Right lung (tissue), 10 donors: ENCODE measurements around the gene FAM98C. TPM values are rescaled to one million over a fixed set of nuclear protein-coding genes. Genes with fewer than 3 reads are reported as not detected.
"Not testable (repeated sequence)": the region's sequence is repeated elsewhere in the genome, so short reads cannot be mapped to it uniquely, and the experiment has no call there.

Experiments used
- DNase-seq, 2 donors: peaks; one replicate each; pipeline ENCODE4 v3.0.0-alpha.2; 2013
- long read RNA-seq, 8 donors: transcript quantifications; one replicate each; lab custom pipeline, GENCODE V29; 2026
- polyA plus RNA-seq, 5 donors: library from polyadenylated mRNA; unstranded; fragments of 120-200 nt; gene quantifications; one replicate each; pipeline versions ENCODE4 v1.2.1 to v1.2.3, GENCODE V29; 2013; ENCODE audit warnings: inconsistent platforms in 1 of 5, low replicate concordance in 1 of 5; ENCODE audit not compliant: insufficient read length in 5 of 5, insufficient read depth in 1 of 5

The FAM98C gene
- polyA plus RNA-seq: 10 to 100 TPM; 15.1 to 22.6 (median 19.1) TPM
- long read RNA-seq, donor 1, transcript FAM98C-207 (2 exons, 670 nt): major isoform, 5 of 10 reads
- long read RNA-seq, donor 1, transcript FAM98C-201 (8 exons, 1,271 nt): major isoform, 5 of 10 reads
- long read RNA-seq, donor 1, partial matches to known transcripts: 0 of 10 reads
- long read RNA-seq, donor 1, other reads (novel, unspliced or antisense): 0 of 10 reads
- long read RNA-seq, donor 2, transcript FAM98C-201 (8 exons, 1,271 nt): major isoform, 7 of 9 reads
- long read RNA-seq, donor 2, partial matches to known transcripts: 0 of 9 reads
- long read RNA-seq, donor 2, other reads (novel, unspliced or antisense): 0 of 9 reads
- long read RNA-seq, donor 3, partial matches to known transcripts: 0 of 4 reads
- long read RNA-seq, donor 3, other reads (novel, unspliced or antisense): 0 of 4 reads
- long read RNA-seq, donor 4, transcript FAM98C-201 (8 exons, 1,271 nt): major isoform, 5 of 15 reads
- long read RNA-seq, donor 4, partial matches to known transcripts: 7 of 15 reads
- long read RNA-seq, donor 4, other reads (novel, unspliced or antisense): 0 of 15 reads
- long read RNA-seq, donor 5, full-length matches to known transcripts: 5 of 5 reads
- long read RNA-seq, donor 5, partial matches to known transcripts: 0 of 5 reads
- long read RNA-seq, donor 5, other reads (novel, unspliced or antisense): 0 of 5 reads
- long read RNA-seq, donor 6, transcript FAM98C-201 (8 exons, 1,271 nt): major isoform, 5 of 8 reads
- long read RNA-seq, donor 6, partial matches to known transcripts: 0 of 8 reads
- long read RNA-seq, donor 6, other reads (novel, unspliced or antisense): 0 of 8 reads
- long read RNA-seq, donor 7, partial matches to known transcripts: 0 of 3 reads
- long read RNA-seq, donor 7, other reads (novel, unspliced or antisense): 0 of 3 reads
- long read RNA-seq, donor 8: 0 reads

- peak; percentile 97 to 98 for DNase-seq
Measured at GRCh38 chr19:38402967-38403674, at the start of gene FAM98C. Gene FAM98C, plus strand, starts transcription at chr19:38403093. Its CDS starts 61 bp downstream, at chr19:38403154.

- no peak for DNase-seq
Measured at GRCh38 chr19:38355728-38356725, 46.9 kb upstream of the FAM98C start.

GRCh38 chr19:38358071-38358470 is 44.8 kb upstream of the FAM98C start:
- DNase-seq: no peak

- no peak for DNase-seq
Measured at GRCh38 chr19:38359242-38360021, 43.5 kb upstream of the FAM98C start.

- no peak for DNase-seq
Measured at GRCh38 chr19:38360351-38360750, 42.5 kb upstream of the FAM98C start.

GRCh38 chr19:38360839-38361631 is 41.9 kb upstream of the FAM98C start:
- no peak for DNase-seq

GRCh38 chr19:38361633-38362075 is 41.2 kb upstream of the FAM98C start:
- peak; percentile 52 to 67 for DNase-seq

- DNase-seq: peak; percentile 42 to 43
Measured at GRCh38 chr19:38362076-38362945, 40.6 kb upstream of the FAM98C start.

GRCh38 chr19:38362946-38363688 is 39.8 kb upstream of the FAM98C start:
- DNase-seq: not testable (repeated sequence)

- no peak for DNase-seq
Measured at GRCh38 chr19:38367041-38367440, 35.9 kb upstream of the FAM98C start.

GRCh38 chr19:38369584-38369983 is 33.3 kb upstream of the FAM98C start:
- no peak for DNase-seq

GRCh38 chr19:38370299-38370698 is 32.6 kb upstream of the FAM98C start:
- no peak for DNase-seq

- no peak for DNase-seq
Measured at GRCh38 chr19:38371081-38371480, 31.8 kb upstream of the FAM98C start.

GRCh38 chr19:38373907-38374331 is 29.0 kb upstream of the FAM98C start:
- DNase-seq: no peak

GRCh38 chr19:38374332-38375097 is 28.4 kb upstream of the FAM98C start, which contains the start of gene PSMD8:
Gene PSMD8, plus strand, starts transcription at chr19:38374571. Its CDS starts 31 bp downstream, at chr19:38374602.
- peak; percentile 99 for DNase-seq

- no peak for DNase-seq
Measured at GRCh38 chr19:38375098-38375493, 27.8 kb upstream of the FAM98C start.
